ENCODE measurements around the gene ADD1. TPM values are rescaled to one million over a fixed set of nuclear protein-coding genes. Genes with fewer than 3 reads are reported as not detected.

The ADD1 gene
- total RNA-seq, 1 experiment from 2014 or later = 181 TPM

DNA sequence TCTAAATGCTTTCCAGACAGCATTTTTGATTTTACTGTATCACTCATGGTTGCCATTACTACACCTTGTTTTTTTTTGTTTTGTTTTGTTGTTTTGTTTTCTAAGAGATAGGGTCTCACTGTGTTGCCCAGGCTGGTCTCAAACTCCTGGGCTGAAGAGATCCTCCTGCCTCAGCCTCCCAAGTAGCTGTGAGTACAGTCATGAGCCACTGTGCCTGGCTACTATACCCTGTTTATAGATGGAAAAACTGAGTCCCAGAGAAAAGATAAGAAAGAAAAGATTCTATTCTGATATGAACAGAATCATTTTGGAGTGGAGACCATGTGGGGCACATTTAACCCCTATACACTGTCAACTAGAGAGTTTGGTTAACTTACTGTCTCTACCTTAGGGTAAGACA is 20.0 kb downstream of the ADD1 start:
- TF ChIP-seq, protein P1, sequence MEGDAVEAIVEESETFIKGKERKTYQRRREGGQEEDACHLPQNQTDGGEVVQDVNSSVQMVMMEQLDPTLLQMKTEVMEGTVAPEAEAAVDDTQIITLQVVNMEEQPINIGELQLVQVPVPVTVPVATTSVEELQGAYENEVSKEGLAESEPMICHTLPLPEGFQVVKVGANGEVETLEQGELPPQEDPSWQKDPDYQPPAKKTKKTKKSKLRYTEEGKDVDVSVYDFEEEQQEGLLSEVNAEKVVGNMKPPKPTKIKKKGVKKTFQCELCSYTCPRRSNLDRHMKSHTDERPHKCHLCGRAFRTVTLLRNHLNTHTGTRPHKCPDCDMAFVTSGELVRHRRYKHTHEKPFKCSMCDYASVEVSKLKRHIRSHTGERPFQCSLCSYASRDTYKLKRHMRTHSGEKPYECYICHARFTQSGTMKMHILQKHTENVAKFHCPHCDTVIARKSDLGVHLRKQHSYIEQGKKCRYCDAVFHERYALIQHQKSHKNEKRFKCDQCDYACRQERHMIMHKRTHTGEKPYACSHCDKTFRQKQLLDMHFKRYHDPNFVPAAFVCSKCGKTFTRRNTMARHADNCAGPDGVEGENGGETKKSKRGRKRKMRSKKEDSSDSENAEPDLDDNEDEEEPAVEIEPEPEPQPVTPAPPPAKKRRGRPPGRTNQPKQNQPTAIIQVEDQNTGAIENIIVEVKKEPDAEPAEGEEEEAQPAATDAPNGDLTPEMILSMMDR (conservative IDR thresholded peaks at IDR 0.05) = no peak
- no peak for TF ChIP-seq EZH2 (IDR thresholded peaks at IDR 0.05; ENCODE audit: low read depth)
- H3K4me2 ChIP-seq = no peak overlapping the region
- DNase-seq = no peak
- H3K27me3 ChIP-seq (ENCODE audit: insufficient read depth, low read depth) = no peaks in the 10 kb centered on the region
- peaks cover 45% of the 10 kb centered on the region for H3K79me2 ChIP-seq (ENCODE audit: low read depth)
- CTCF ChIA-PET = no interaction called here
- no peaks in the 10 kb centered on the region for H3K36me3 ChIP-seq (ENCODE audit: low read depth)
- POLR2A ChIA-PET (ENCODE audit: unreplicated experiment) = no interaction called here
- no peaks in the 10 kb centered on the region for H3K9me3 ChIP-seq (ENCODE audit: insufficient read depth, low read depth)
- intact Hi-C loops (cut with micrococcal nuclease; ENCODE audit: unreplicated experiment) = no loop called here
- H3K4me3 ChIP-seq = no peak overlapping the region
- no peaks in the 10 kb centered on the region; the same call in 1 of the 2 replicates for H3F3A ChIP-seq (ENCODE audit: insufficient read depth, low read depth)
- H3K9me2 ChIP-seq (ENCODE audit: insufficient read depth) = no peaks in the 10 kb centered on the region
- H3K4me1 ChIP-seq (replicated peaks; ENCODE audit: insufficient read depth) = peaks cover 15% of the 10 kb centered on the region
- H3K27ac ChIP-seq = no peak overlapping the region
- no peaks in the 10 kb centered on the region; the same call in 1 of the 2 replicates for H4K20me1 ChIP-seq (ENCODE audit: insufficient read depth)
- no peak overlapping the region for H2AFZ ChIP-seq
- no TSS peak for BruUV-seq (replicated peaks)

DNA sequence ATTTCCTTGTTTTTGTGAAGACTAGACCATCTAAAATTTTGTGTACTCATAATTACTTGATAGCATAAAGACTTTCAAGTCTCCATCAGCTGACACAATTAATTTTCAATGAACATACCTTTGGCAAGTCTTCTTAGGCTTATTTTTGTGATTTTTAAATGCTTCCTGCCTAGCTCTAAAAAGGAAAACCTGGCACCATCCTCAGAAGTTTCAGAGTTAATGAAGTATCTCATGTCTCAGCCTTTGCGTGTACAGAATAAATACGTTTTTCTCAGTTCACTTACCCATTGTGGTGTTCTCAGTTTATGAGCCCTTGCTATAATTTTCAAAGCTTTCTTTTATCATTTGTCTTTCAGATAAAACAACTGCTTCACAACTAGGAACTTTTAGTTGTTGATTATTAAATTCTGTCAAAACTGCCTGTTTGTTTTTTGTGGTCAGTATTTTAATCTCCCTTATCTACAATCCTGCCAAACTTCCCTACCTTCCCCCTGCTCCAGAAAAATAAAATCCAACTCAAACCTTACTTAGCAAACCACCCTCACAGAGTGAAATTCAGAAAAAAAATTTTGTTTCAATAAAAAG is 21.6 kb downstream of the ADD1 start:
- POLR2A ChIA-PET (ENCODE audit: unreplicated experiment) = no interaction called here
- Histone ChIP-seq H3K9me2 (ENCODE audit: insufficient read depth) (no peaks in the 10 kb centered on the region), H2AFZ (no peak overlapping the region), H3K4me3 (no peak overlapping the region), H3K27ac (no peak overlapping the region), H3K9me3 (ENCODE audit: insufficient read depth, low read depth) (no peaks in the 10 kb centered on the region), H4K20me1 (ENCODE audit: insufficient read depth) (no peaks in the 10 kb centered on the region; the same call in 1 of the 2 replicates), H3K4me2 (no peak overlapping the region), H3K79me2 (ENCODE audit: low read depth) (peaks cover 35% of the 10 kb centered on the region; the same call in 1 of the 2 replicates), H3F3A (ENCODE audit: insufficient read depth, low read depth) (no peaks in the 10 kb centered on the region; the same call in 1 of the 2 replicates), H3K4me1 (replicated peaks; ENCODE audit: insufficient read depth) (peaks cover 13% of the 10 kb centered on the region), H3K36me3 (ENCODE audit: low read depth) (no peaks in the 10 kb centered on the region), H3K27me3 (ENCODE audit: insufficient read depth, low read depth) (no peaks in the 10 kb centered on the region)
- CTCF ChIA-PET = no interaction called here
- no TSS peak for BruUV-seq (replicated peaks)
- no peak for DNase-seq
- TF ChIP-seq, protein P1 (conservative IDR thresholded peaks at IDR 0.05) = no peak
- TF ChIP-seq EZH2 (IDR thresholded peaks at IDR 0.05; ENCODE audit: low read depth) = no peak
- intact Hi-C loops (cut with micrococcal nuclease; ENCODE audit: unreplicated experiment) = no loop called here

DNA sequence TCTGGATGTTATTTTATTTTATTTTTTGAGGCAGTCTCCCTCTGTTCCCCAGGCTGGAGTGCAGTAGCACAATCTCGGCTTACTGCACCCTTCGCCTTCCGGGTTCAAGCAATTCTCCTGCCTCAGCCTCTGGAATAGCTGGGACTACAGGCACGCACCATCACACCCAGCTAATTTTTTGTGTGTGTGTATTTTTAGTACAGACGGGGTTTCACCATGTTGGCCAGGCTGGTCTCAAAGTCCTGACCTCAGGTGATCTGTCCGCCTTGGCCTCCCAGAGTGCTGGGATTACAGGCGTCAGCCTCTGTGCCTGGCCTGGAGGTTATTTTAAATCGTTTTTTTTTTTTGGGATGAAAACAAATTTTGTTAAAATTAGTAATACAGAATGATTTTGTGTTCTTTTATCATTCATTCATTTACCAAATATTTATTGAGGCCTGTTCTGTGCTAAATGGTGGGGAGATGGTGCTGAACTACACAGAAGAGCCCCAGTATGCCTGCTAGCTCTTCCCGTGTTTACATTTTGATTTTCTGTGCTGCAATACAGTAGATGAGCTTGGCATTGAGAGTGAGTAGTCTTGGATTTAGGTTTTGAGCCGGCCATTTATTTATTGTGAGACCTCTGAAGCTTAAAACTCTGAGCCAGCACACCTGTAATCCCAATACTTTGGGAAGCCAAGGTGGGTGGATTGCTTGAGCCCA is 22.7 kb downstream of the ADD1 start:
- Histone ChIP-seq H3K79me2 (ENCODE audit: low read depth) (peaks cover 27% of the 10 kb centered on the region; the same call in 1 of the 2 replicates), H2AFZ (no peak overlapping the region), H3K36me3 (ENCODE audit: low read depth) (no peaks in the 10 kb centered on the region), H3K9me2 (ENCODE audit: insufficient read depth) (no peaks in the 10 kb centered on the region), H3K4me2 (no peak overlapping the region), H3K9me3 (ENCODE audit: insufficient read depth, low read depth) (no peaks in the 10 kb centered on the region), H3K4me1 (replicated peaks; ENCODE audit: insufficient read depth) (peaks cover 3% of the 10 kb centered on the region), H4K20me1 (ENCODE audit: insufficient read depth) (no peaks in the 10 kb centered on the region; the same call in 1 of the 2 replicates), H3F3A (ENCODE audit: insufficient read depth, low read depth) (no peaks in the 10 kb centered on the region), H3K4me3 (no peak overlapping the region), H3K27me3 (ENCODE audit: insufficient read depth, low read depth) (no peaks in the 10 kb centered on the region), H3K27ac (no peak overlapping the region)
- intact Hi-C loops (cut with micrococcal nuclease; ENCODE audit: unreplicated experiment) = no loop called here
- ChIA-PET POLR2A (ENCODE audit: unreplicated experiment) (no interaction called here), CTCF (interaction anchor here (0.6 to 0.7 kb wide), 2 partner anchors 60 to 101 kb away, joined by 6 to 8 read pairs; no protein-coding TSS in a partner anchor)
- BruUV-seq (replicated peaks) = no TSS peak
- no peak for DNase-seq
- TF ChIP-seq EZH2 (IDR thresholded peaks at IDR 0.05; ENCODE audit: low read depth) = no peak
- TF ChIP-seq, protein P1 (conservative IDR thresholded peaks at IDR 0.05) = no peak
